Colonic mucosa (tissue), 4 donors: ENCODE measurements around the gene UBALD1. TPM values are rescaled to one million over a fixed set of nuclear protein-coding genes. Genes with fewer than 3 reads are reported as not detected.

Source experiments
- DNase-seq: peaks from one replicate; pipeline ENCODE4 v3.0.0-alpha.2; 2020
- H3K27ac ChIP-seq: fragments of 200-600 bp; one replicate; pipeline ENCODE4 v1.8.0; 2021
- H3K27me3 ChIP-seq: fragments of 200-600 bp; one replicate; pipeline ENCODE4 v1.8.0; 2021
- H3K36me3 ChIP-seq: fragments of 200-600 bp; one replicate; pipeline ENCODE4 v1.8.0; 2021
- H3K4me1 ChIP-seq: fragments of 200-600 bp; one replicate; pipeline ENCODE4 v1.8.0; 2021; ENCODE audit warnings: mild to moderate bottlenecking
- H3K4me3 ChIP-seq: fragments of 200-600 bp; one replicate; pipeline ENCODE4 v1.8.0; 2021
- H3K9ac ChIP-seq, 2 donors: one replicate each; pipeline ENCODE4 v1.7.0; 2013; ENCODE audit warnings: control low read depth in 2 of 2, low read depth in 2 of 2, low read length in 2 of 2
- H3K9me3 ChIP-seq: fragments of 200-600 bp; one replicate; pipeline ENCODE4 v1.8.0; 2021
- intact Hi-C: fragments of 100-400 bp; cut with DNase I; formaldehyde crosslinking; loops from one replicate; pipeline ENCODE4 v1.14.1; 2022
- total RNA-seq, 2 donors: library from RNA; stranded (reverse); fragmentation: NEBNext Ultra II Directional in 1 of 2; extraction: Animal tissue kit (Norgen Biotek cat#: 25700) in 1 of 2; gene quantifications; one replicate each; pipeline ENCODE4 v1.2.1, GENCODE V29; 2021
- TF ChIP-seq, protein P1 (sequence below): fragments of 200-600 bp; IDR thresholded peaks from one replicate; pipeline ENCODE4 v1.8.0; 2022; ENCODE audit warnings: antibody characterized with exemption, mild to moderate bottlenecking
- donor health status: healthy.
- donor health status: DM: no; HTN: no; CAD: no.
- donor health status: DM: no; HTN: no; CAD: no.

Gene UBALD1
- total RNA-seq, 2 donors from 2014 or later, result 19.4 to 20.2 TPM

DNA sequence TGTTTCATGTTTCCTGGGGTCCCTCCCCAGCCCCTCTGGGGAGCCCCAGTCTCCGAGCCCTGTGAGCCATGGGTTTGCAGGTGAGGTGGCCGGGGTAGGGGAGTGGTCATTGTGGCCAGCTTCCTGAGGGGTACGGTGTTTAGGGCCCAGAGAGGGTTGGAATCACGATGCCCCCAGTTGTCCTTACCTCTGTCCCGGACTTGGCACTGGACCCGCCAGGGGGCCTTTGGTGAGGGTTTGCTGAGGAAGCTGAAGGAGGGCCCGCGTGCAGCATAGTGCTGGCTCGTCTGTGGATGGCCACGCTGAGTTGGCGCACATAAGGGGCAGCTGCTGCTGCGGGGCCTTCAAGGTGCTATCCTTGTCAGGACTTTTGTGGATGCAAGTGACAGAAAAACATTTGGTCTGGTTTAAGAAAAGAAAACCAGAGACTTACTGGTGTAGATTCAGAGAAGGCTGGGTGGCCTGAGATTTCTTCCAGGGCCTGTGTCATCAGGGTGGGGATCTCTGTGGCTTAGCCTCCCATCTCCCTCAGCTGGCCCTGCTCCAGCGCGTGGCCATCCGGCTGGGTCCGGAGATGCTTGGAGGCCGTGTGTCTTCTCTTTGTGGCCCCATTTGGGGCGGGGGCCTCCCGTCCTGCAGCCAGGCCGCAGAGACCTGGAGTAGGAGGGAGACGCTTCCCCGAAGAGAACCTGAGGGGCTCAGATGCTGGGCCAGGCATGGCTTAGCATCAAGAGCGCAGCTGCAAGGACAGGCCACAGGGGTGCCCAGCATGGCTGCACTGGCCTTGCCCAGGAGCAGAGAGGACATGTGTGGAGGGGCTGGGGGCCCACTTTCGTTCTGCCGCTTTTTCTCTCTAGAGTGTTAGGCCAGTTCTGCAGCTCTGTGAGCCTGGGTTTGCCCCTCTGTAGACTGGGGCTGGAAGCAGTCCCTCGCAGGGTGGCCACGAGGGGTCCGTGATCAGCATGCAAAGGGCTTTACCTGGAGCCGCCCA is 45.0 kb upstream of the UBALD1 start:
- Histone ChIP-seq H3K27ac (no peak overlapping the region), H3K9ac (no peak overlapping the region), H3K36me3 (peaks cover 12% of the 10 kb centered on the region), H3K4me1 (peaks cover 17% of the 10 kb centered on the region), H3K9me3 (no peaks in the 10 kb centered on the region), H3K4me3 (no peak overlapping the region), H3K27me3 (no peaks in the 10 kb centered on the region)
- TF ChIP-seq, protein P1, sequence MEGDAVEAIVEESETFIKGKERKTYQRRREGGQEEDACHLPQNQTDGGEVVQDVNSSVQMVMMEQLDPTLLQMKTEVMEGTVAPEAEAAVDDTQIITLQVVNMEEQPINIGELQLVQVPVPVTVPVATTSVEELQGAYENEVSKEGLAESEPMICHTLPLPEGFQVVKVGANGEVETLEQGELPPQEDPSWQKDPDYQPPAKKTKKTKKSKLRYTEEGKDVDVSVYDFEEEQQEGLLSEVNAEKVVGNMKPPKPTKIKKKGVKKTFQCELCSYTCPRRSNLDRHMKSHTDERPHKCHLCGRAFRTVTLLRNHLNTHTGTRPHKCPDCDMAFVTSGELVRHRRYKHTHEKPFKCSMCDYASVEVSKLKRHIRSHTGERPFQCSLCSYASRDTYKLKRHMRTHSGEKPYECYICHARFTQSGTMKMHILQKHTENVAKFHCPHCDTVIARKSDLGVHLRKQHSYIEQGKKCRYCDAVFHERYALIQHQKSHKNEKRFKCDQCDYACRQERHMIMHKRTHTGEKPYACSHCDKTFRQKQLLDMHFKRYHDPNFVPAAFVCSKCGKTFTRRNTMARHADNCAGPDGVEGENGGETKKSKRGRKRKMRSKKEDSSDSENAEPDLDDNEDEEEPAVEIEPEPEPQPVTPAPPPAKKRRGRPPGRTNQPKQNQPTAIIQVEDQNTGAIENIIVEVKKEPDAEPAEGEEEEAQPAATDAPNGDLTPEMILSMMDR, result no peak
- intact Hi-C loops, result no loop called here
- DNase-seq, result no peak

DNA sequence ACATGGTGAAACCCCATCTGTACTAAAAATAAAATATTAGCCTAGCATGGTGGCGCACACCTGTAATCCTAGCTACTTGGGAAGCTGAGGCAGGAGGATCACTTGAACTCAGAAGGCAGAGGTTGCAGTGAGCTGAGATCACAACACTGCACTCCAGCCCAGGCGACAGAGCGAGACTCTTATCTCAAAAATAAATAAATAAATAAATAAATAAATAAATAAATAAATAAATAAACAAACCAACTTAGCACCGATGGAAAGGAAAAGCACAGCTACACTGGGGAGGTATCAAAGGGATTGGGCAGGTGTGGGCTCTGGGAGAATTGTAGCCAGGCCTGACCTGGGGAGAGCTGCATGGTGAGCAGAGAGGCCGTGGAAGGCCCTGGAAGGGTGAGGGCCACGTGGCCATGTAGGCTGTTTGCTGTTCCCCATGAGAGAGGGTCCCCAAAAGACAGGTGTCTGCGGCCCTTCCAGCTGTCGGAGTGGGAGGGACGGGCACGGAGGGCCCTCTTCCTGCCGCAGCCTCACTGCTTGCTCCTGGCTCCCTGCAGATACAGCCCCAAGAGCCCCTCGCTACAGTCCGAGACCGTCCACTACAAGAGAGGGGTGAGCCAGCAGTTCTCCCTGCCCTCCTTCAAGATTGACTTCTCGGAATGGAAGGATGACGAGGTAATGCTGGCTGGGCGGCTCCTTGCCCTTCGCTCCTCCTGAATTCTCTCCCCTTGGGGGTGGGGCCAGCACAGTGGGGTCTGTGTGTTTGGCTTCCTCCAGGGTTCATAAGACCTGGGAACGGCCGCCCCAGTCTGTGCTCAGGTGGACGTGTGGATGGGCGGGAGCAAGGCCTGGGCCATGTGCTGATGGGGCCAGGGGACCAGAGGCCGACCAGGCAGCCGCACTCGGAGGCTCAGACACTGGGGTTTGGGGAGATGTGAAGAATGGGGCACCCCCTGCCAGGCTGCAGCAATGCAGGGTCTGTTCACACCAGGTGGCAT is 42.3 kb upstream of the UBALD1 start:
- DNase-seq, result no peak
- H3K4me3 ChIP-seq, result no peak overlapping the region
- H3K36me3 ChIP-seq, result peaks cover 20% of the 10 kb centered on the region
- no peaks in the 10 kb centered on the region for H3K27me3 ChIP-seq
- no peak overlapping the region for H3K27ac ChIP-seq
- no peaks in the 10 kb centered on the region for H3K9me3 ChIP-seq
- TF ChIP-seq, protein P1, result no peak
- no peak overlapping the region for H3K9ac ChIP-seq
- H3K4me1 ChIP-seq, result peaks cover 7% of the 10 kb centered on the region
- intact Hi-C loops, result no loop called here

DNA sequence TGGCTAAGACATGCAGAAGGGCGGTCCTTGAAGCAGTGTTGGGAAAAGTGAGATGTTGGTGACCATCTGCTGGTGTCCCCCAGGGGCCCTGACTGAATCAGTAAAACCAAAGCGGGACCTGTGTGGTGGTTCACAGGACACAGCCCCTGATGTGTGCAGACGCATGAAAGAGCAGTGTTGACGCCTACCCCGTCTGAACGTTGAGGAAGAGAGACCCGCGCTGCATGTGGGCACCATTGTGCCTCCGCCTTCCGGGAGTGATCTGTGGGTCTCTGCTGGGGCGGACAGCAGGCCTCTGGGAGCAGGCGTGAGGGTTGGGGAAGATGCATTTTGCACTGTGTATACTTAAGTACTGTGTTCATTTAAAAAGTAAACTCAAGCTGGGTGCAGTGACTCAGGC is 41.5 kb upstream of the UBALD1 start:
- Histone ChIP-seq H3K27ac (no peak overlapping the region), H3K36me3 (peaks cover 20% of the 10 kb centered on the region), H3K9ac (no peak overlapping the region), H3K27me3 (no peaks in the 10 kb centered on the region), H3K4me1 (peaks cover 7% of the 10 kb centered on the region), H3K9me3 (no peaks in the 10 kb centered on the region), H3K4me3 (no peak overlapping the region)
- no peak for DNase-seq
- TF ChIP-seq, protein P1, result no peak
- intact Hi-C loops, result no loop called here

DNA sequence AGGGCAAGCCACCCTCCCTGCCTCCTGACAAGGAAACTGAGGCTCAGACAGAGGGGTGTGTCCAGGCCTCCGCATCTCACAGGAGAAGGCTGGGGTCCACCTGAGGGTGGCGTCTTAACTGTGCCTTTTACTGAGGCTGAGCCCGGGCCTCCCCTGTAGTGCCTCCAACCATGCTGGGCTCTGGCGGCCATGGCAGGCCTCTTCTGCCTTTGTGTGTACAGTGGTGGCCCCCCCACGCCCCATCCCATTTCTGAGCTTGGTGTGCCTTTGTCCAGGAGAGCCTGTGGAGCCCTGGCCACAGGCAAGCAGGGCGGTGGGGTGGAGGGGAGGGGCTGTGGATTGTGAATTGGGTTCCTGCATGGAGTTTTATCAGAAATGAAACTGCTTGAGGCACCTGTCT is 41.1 kb upstream of the UBALD1 start:
- Histone ChIP-seq H3K27me3 (no peaks in the 10 kb centered on the region), H3K4me1 (peaks cover 7% of the 10 kb centered on the region), H3K27ac (no peak overlapping the region), H3K4me3 (no peak overlapping the region), H3K9me3 (no peaks in the 10 kb centered on the region), H3K36me3 (peaks cover 20% of the 10 kb centered on the region), H3K9ac (no peak overlapping the region)
- no peak for DNase-seq
- intact Hi-C loops, result no loop called here
- TF ChIP-seq, protein P1, result no peak

DNA sequence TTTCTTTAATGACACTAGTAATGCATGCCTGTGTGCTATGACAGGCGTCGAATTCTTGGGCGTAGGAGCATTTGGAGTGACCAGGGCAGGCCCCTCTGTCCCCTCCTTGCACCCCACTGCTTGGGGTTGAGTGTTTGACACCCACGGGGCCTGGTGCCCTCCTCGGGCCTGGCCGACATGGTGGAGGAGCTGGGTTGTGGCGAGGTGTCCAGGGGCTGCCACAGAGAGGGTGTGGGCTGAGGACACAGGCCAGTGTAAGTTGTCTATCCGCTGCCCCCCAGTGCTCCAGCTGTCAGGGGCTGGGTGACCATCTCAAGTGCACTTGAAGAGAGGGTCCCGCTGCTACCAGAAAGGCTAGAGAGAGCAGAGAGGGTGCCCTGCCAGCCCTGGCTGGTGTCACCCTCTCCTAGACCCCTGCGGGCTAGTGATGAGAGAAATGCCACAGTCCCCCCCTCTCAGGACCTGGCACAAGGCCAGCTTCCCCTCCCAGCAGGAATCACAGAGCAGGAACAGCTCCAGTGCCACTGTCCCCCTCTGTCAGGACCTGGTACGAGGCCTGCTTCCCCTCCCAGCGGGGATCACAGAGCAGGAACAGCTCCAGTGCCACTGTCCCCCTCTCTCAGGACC is 40.4 kb upstream of the UBALD1 start:
- H3K27ac ChIP-seq, result peak overlapping the region; percentile 71
- peak overlapping the region in 1 of 2 donors; percentile 54 for H3K9ac ChIP-seq
- H3K27me3 ChIP-seq, result no peaks in the 10 kb centered on the region
- H3K9me3 ChIP-seq, result no peaks in the 10 kb centered on the region
- intact Hi-C loops, result no loop called here
- H3K4me3 ChIP-seq, result no peak overlapping the region
- TF ChIP-seq, protein P1, result no peak
- peaks cover 7% of the 10 kb centered on the region for H3K4me1 ChIP-seq
- DNase-seq, result no peak
- peaks cover 20% of the 10 kb centered on the region for H3K36me3 ChIP-seq
